Activated T-helper 2 cell treated with anti-CD3 and anti-CD28 coated beads, Interferon-gamma antibody, Interleukin-2, Interleukin-4, amounts not matched to agents 10 μg/mL and 5 μg/mL and 100 μg/mL, durations not matched to agents 14 hours and 24 hours and 36 hours (primary cell): ENCODE results near the gene KRT9. TPM values are rescaled to one million over a fixed set of nuclear protein-coding genes. Genes with fewer than 3 reads are reported as not detected.

ENCODE experiments used
- DNase-seq: peaks from one replicate; pipeline ENCODE4 v3.0.0; 2021; ENCODE audit warnings: low spot score
- H3K27ac Mint-ChIP-seq: one replicate; pipeline ENCODE4 v1.8.0; 2021; ENCODE audit warnings: mixed read lengths
- H3K27me3 Mint-ChIP-seq: one replicate; pipeline ENCODE4 v1.8.0; 2021; ENCODE audit warnings: low read depth, mixed read lengths
- H3K36me3 Mint-ChIP-seq: one replicate; pipeline ENCODE4 v1.8.0; 2021; ENCODE audit warnings: low read depth, mixed read lengths
- H3K4me1 Mint-ChIP-seq: one replicate; pipeline ENCODE4 v1.8.0; 2021; ENCODE audit warnings: low read depth, mixed read lengths
- H3K4me3 Mint-ChIP-seq: one replicate; pipeline ENCODE4 v1.8.0; 2021; ENCODE audit warnings: low read depth, mild to moderate bottlenecking, moderate library complexity, mixed read lengths
- H3K9me3 Mint-ChIP-seq: one replicate; pipeline ENCODE4 v1.8.0; 2021; ENCODE audit warnings: mixed read lengths
- intact Hi-C: fragments of 100-400 bp; cut with micrococcal nuclease; formaldehyde crosslinking; loops from one replicate; pipeline ENCODE4 v1.15.1; 2023
- total RNA-seq: library from RNA; stranded (reverse); gene quantifications from 2 replicates; pipeline ENCODE4 v1.2.3, GENCODE V29; 2022

KRT9 gene
- total RNA-seq, 1 donor from 2014 or later = not detected

DNA sequence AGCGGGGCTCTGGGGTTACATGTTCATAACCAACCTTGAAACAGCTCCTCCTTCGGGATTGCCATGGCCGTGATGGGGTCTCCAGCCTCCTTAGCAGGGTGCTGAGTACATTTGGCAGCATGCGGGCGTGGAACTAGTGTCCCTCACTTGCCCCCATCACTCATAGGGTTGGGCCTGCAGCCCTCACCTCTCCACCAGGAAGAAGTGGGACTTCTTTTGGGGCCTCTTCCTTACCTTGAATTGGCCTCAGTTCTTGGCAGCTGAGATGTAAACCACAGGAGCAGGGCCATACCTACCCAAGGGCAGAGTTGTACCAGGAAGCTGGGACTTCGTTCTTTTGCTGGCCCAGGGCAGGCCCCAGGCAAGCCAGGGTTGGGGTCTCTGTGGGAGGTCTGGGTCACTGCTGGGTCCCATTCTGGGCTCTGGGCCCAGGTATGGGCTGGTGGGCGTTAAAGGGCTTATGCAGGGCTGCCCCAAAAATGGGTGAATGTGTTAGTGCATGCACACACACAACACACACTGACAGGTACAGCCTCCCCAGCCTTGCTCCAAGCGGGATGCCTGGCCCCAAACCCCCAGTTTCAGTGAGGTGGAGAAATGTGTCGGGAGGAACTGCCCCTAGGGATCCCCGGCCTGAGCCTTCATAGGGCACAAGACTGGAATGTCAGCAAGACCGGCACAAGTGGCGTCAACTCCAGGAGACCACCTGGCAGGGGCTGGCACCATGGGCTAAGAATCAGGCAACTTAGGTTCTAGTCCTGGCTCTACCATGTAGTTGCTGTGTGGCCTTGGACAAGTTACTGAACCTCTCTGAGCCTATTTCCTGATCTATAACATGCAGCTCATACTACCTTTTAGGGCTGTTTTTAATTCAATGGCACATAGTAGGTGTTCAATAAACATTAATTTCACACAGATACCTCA, 49.3 kb downstream of the KRT9 start:
- no peaks in the 10 kb centered on the region for H3K36me3 Mint-ChIP-seq
- H3K9me3 Mint-ChIP-seq = no peaks in the 10 kb centered on the region
- no peak overlapping the region for H3K27ac Mint-ChIP-seq
- DNase-seq = no peak
- H3K4me1 Mint-ChIP-seq = no peaks in the 10 kb centered on the region
- H3K4me3 Mint-ChIP-seq = no peak overlapping the region
- intact Hi-C loops = no loop called here
- H3K27me3 Mint-ChIP-seq = peaks cover 12% of the 10 kb centered on the region

DNA sequence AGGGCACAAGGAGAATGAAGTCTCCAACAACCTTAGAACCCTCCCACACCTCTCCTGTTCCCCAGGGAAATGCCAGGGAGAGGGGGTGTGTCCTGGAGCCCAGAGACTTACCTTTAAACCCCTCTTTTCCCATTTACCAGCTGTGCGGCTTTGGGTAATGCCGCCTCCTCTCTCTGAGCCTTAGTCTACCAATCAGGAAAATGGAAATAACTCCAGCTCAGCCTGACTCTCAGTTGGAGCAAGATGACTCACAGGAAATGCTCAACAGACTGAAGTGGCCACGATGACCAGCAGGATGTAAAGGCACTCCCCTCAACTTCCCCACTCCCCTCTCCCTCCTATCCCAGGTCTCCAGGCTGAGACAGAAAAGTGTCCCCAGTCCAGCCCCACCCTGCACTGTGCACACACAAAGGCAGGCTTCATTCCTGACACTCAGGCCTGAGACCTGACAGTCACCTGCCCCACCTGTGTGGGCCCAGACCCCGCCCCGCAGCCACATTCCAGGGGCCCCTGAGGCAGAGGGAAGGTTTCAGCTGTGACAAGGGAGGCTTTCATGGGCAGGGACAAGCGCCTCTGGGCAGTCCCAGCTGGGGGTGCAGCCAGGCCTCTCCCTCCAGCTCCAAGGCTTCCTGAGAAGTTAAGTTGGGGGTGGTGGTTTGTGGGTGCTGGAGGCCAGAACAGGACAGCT, 50.1 kb downstream of the KRT9 start:
- Mint-ChIP-seq H3K4me1 (no peaks in the 10 kb centered on the region), H3K9me3 (no peaks in the 10 kb centered on the region), H3K27ac (no peak overlapping the region), H3K27me3 (peaks cover 5% of the 10 kb centered on the region), H3K36me3 (no peaks in the 10 kb centered on the region), H3K4me3 (no peak overlapping the region)
- DNase-seq = no peak
- intact Hi-C loops = no loop called here

DNA sequence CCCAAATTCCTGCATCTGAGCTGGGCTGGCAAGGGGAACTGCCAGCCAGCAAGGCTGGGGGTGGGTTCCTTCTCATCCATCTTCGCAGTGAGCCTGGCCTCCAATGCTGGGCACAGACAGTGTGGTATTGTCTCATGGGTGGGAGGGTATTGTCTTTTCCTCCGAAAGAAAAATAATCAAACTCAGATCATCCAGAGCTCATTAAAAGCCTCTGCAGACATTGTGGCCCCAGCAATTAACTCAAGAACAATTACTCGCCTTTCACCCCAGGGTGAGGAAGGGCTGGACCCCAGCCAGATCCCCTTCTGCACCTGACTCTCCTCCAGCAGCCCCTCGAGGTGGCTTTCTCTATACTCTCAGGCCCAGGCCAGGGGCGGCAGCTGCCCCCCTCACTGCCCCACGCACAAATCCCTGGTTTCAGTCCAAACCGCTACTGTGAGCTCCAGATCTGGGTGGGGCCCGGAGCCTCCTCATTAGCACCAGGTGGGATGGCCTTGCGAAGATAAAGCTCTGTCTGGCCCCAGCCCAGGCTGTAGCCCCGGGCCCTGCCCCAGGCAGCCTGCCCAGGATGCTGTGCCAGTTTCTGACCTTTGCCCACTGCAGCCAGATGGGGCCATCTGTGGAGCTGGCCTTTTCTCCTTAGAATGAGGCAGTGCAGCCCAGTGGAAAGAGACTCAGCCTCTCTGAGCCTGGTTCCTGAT, 50.9 kb downstream of the KRT9 start:
- Mint-ChIP-seq H3K9me3 (no peaks in the 10 kb centered on the region), H3K27me3 (peaks cover 4% of the 10 kb centered on the region), H3K4me1 (no peaks in the 10 kb centered on the region), H3K27ac (no peak overlapping the region), H3K4me3 (no peak overlapping the region), H3K36me3 (no peaks in the 10 kb centered on the region)
- DNase-seq = no peak
- intact Hi-C loops = no loop called here

DNA sequence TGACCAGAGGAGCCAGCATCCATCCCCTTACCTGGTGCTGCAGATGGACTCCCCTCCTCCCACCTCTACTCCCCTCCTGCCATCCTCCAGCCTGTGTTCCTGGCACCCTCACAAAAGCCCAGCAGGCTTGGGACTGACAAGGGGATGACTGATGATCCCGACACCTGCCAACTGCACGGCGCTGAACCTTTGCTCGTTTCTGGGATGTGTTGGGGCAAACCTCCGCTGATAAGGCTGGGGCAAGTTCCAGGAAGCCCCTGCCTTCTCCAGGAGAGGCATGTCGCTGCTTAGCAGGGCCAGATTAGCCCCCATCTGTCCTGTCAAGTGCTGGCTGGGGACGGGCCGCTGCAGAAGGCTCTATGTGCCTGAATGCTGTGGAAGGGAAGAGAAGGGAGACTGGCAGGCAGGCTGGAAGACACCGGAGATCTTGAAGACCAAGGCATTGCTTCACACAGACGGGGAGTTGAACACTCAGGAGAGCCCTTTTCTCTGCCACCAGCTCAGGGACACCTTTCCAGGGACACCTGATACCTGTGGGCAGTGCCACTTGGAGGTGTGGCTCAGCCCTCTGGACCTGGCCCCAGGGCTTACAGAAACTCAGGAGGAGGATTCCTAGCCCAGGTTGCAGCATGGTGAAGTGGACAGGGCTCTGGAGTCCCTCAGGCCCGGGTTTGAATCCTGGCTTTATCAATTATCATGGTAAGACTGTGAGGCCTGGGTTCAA, 52.2 kb downstream of the KRT9 start:
- Mint-ChIP-seq H3K9me3 (no peaks in the 10 kb centered on the region), H3K4me1 (no peaks in the 10 kb centered on the region), H3K4me3 (no peak overlapping the region), H3K27ac (no peak overlapping the region), H3K27me3 (no peaks in the 10 kb centered on the region), H3K36me3 (no peaks in the 10 kb centered on the region)
- intact Hi-C loops = no loop called here
- DNase-seq = no peak

DNA sequence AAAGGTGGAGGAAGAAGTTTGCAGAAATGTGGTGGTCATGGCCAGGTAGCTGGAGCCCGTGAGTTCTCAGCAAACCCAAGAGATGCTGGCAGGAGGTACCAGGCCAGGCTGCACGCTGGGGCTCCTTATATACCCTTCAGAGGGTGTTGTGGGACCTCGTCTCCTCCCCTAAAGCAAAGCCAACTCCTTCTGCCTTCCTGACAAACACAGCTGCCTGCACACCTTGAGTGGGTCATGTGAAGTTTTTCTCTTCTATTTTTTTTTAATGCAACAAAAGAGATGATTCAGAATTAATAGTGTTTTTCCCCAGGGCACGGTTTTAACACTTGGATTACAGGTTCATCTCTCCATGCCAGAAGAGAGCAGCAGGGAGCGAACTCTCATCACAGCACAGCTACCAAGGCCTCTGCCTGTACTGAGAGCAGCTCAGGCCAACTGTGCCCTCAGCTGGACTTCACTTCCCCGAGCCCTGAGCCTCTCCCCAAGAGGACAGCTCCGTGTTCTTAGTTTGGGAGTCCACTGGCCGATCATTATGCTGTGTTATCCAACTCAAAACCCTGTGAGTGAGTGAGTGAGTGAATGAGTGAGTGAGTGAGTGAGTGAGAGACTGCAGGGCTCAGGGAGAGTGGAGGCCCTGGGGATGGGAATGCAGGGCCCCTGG, 52.9 kb downstream of the KRT9 start, which contains the start of gene KRT15:
KRT15 (minus strand) TSS at position 102 of the 661 bp plus-strand sequence; CDS start at position 39, 63 bp downstream.
- intact Hi-C loops = no loop called here
- Mint-ChIP-seq H3K27ac (no peak within 1 kb of the TSS), H3K27me3 (no peaks in the 10 kb centered on the region), H3K36me3 (no peaks in the 10 kb centered on the region), H3K4me1 (no peaks in the 10 kb centered on the region), H3K4me3 (no peak within 1 kb of the TSS), H3K9me3 (no peaks in the 10 kb centered on the region)
- DNase-seq = no peak

DNA sequence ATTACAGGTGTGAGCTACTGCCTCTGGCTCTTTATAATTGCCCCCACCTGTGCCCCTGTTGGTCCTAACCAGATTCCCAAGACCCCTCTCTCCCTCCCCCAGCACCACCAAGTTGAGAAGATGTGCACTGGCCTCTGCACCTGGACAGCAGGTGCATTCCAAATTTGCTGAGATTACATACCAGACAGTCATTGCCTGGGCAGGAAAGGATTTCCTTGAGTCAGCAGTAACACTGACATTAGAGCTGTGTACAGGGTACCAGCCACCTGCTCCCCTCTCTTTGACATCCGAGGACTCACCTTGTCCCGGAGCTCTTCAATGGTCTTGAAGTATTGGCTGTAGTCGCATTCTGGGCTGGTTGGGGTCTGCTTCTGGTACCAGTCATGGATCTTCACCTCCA, 53.8 kb downstream of the KRT9 start:
- intact Hi-C loops = no loop called here
- no peaks in the 10 kb centered on the region for H3K4me1 Mint-ChIP-seq
- H3K36me3 Mint-ChIP-seq = no peaks in the 10 kb centered on the region
- no peaks in the 10 kb centered on the region for H3K9me3 Mint-ChIP-seq
- H3K27me3 Mint-ChIP-seq = no peaks in the 10 kb centered on the region
- no peak for DNase-seq
- H3K4me3 Mint-ChIP-seq = no peak overlapping the region
- H3K27ac Mint-ChIP-seq = no peak overlapping the region

DNA sequence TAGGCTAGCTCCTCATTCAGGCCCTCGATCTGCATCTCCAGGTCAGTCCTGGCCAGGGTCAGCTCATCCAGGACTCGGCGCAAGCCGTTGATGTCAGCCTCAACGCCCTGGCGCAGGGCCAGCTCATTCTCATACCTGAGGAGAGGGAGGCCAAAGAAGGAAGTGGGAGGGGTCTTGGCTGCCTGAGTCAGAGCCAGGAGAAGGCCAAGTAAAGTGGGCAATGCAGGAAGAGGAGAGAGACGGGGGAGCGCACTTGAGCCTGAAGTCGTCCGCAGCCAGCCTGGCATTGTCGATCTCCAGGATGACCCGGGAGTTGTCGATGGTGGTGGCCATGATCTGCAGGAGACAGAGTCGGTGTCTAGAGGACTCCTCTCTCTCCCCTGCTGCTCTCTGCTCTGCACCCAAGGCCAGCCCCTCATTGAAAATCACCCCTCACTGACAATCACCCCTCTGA, 55.0 kb downstream of the KRT9 start:
- no peak overlapping the region for H3K4me3 Mint-ChIP-seq
- H3K4me1 Mint-ChIP-seq = no peaks in the 10 kb centered on the region
- H3K9me3 Mint-ChIP-seq = no peaks in the 10 kb centered on the region
- intact Hi-C loops = no loop called here
- no peak overlapping the region for H3K27ac Mint-ChIP-seq
- no peaks in the 10 kb centered on the region for H3K36me3 Mint-ChIP-seq
- no peak for DNase-seq
- H3K27me3 Mint-ChIP-seq = no peaks in the 10 kb centered on the region

DNA sequence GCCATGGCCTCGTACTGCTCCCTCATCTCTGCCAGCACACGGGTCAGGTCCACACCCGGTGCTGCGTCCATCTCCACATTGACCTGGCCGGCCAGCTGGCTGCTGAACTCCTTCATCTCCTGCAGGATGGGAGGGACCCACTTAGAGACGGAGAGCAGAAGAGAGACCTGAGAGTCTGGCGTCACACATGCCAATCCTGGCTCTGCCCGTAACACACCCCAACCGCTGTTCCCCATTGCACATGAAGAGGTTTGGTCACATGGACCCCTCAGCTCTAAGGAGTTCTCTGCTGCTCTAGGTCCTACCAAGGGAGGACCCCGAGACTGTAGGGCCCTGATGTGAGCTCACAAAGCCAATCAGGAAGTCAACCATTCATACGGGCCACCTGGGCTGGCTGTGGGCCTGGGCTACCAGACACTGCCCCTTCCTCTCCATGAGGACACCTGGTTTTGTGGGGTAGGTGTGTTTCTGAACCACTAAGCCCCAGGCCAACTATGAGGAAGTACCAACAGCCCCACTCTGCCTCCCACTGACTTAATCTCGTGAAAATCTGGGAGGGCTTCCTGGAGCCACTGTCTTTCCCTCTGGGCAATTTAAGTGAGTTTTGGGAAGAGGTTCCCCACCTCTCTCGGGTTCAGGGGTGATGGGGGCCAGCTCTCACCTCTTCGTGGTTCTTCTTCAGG, 55.6 kb downstream of the KRT9 start:
- Mint-ChIP-seq H3K27me3 (no peaks in the 10 kb centered on the region), H3K9me3 (no peaks in the 10 kb centered on the region), H3K27ac (no peak overlapping the region), H3K36me3 (no peaks in the 10 kb centered on the region), H3K4me3 (no peak overlapping the region), H3K4me1 (no peaks in the 10 kb centered on the region)
- DNase-seq = no peak
- intact Hi-C loops = no loop called here

Other genes with a start within 250 kb of the KRT9 start
- not detected in 2 replicates for gene KRT33A, start 221.2 kb downstream of the KRT9 start, total RNA-seq
- not detected in 2 replicates for gene KRT33B, start 202.2 kb downstream of the KRT9 start, total RNA-seq
- gene KRT34, start 189.8 kb downstream of the KRT9 start, total RNA-seq = not detected in 2 replicates
- not detected in 2 replicates for gene KRT31, start 174.5 kb downstream of the KRT9 start, total RNA-seq
- not detected in 2 replicates for gene KRT37, start 147.5 kb downstream of the KRT9 start, total RNA-seq
- not detected in 2 replicates for gene KRT38, start 131.1 kb downstream of the KRT9 start, total RNA-seq
- not detected in 2 replicates for gene KRT32, start 104.7 kb downstream of the KRT9 start, total RNA-seq
- gene KRT35, start 90.9 kb downstream of the KRT9 start, total RNA-seq = not detected in 2 replicates
- not detected in 2 replicates for gene KRT36, start 82.1 kb downstream of the KRT9 start, total RNA-seq
- gene KRT13, start 66.4 kb downstream of the KRT9 start, total RNA-seq = not detected in 2 replicates
- not detected in 2 replicates for gene KRT15, start 53.2 kb downstream of the KRT9 start, total RNA-seq
- not detected in 2 replicates for gene KRT19, start 43.8 kb downstream of the KRT9 start, total RNA-seq
- gene KRT14, start 14.8 kb upstream of the KRT9 start, total RNA-seq = not detected in 2 replicates
- not detected in 2 replicates for gene KRT16, start 40.7 kb upstream of the KRT9 start, total RNA-seq
- gene KRT17, start 52.5 kb upstream of the KRT9 start, total RNA-seq = not detected in 2 replicates
- 779 and 785 TPM in 2 replicates for gene EIF1, start 116.8 kb upstream of the KRT9 start, total RNA-seq
- gene GAST, start 140.3 kb upstream of the KRT9 start, total RNA-seq = not detected in 2 replicates
- gene HAP1, start 162.6 kb upstream of the KRT9 start, total RNA-seq = 0.11 and 0.23 TPM in 2 replicates
- gene JUP, start 214.7 kb upstream of the KRT9 start, total RNA-seq = 0.78 and 1.3 TPM in 2 replicates
- gene P3H4, start 239.9 kb upstream of the KRT9 start, total RNA-seq = 7.8 and 8.6 TPM in 2 replicates
- 1.3 and 1.4 TPM in 2 replicates for gene FKBP10, start 240.9 kb upstream of the KRT9 start, total RNA-seq